Mesendoderm (in vitro differentiated cells): ENCODE measurements around the gene NCOA1.

Experiments
- DNase-seq: peaks from one replicate; pipeline ENCODE4 v3.0.0; 2013
- H2AK5ac ChIP-seq: 2 replicates; pipeline ENCODE4 v1.6.1; 2013; ENCODE audit warnings: low read length, inconsistent platforms
- H2BK120ac ChIP-seq: 2 replicates; pipeline ENCODE4 v1.6.1; 2013; ENCODE audit warnings: low read depth, mild to moderate bottlenecking, low read length, moderate library complexity, mixed read lengths
- H2BK15ac ChIP-seq: replicated peaks from 2 replicates; pipeline ENCODE4 v1.6.1; 2013; ENCODE audit warnings: low read depth, mild to moderate bottlenecking, moderate library complexity
- H2BK5ac ChIP-seq: 2 replicates; pipeline ENCODE4 v1.6.1; 2013; ENCODE audit warnings: low read length, inconsistent platforms
- H3K18ac ChIP-seq: 2 replicates; pipeline ENCODE4 v1.6.1; 2013; ENCODE audit warnings: mild to moderate bottlenecking, low read length, mixed read lengths
- H3K23ac ChIP-seq: one replicate; pipeline ENCODE4 v1.6.1; 2013; ENCODE audit warnings: low read length
- H3K27ac ChIP-seq: 2 replicates; pipeline ENCODE4 v1.5.1; 2013; ENCODE audit warnings: low read depth, mild to moderate bottlenecking, inconsistent platforms, low read length, moderate library complexity
- H3K27me3 ChIP-seq: 2 replicates; pipeline ENCODE4 v1.6.1; 2013; ENCODE audit warnings: low read length, control low read depth, mild to moderate bottlenecking, inconsistent platforms; ENCODE audit not compliant: insufficient read depth, poor library complexity
- H3K36me3 ChIP-seq: 2 replicates; pipeline ENCODE4 v1.6.1; 2013; ENCODE audit warnings: low read length, inconsistent platforms; ENCODE audit not compliant: control insufficient read depth, insufficient read depth
- H3K4ac ChIP-seq: one replicate; pipeline ENCODE4 v1.6.1; 2013; ENCODE audit warnings: low read depth, mild to moderate bottlenecking, low read length, moderate library complexity
- H3K4me1 ChIP-seq: 2 replicates; pipeline ENCODE4 v1.6.1; 2013; ENCODE audit warnings: low read depth, low read length, inconsistent platforms; ENCODE audit not compliant: control insufficient read depth
- H3K4me2 ChIP-seq: 2 replicates; pipeline ENCODE4 v1.6.1; 2013; ENCODE audit warnings: low read length
- H3K4me3 ChIP-seq: 2 replicates; pipeline ENCODE4 v1.5.1; 2013; ENCODE audit warnings: mild to moderate bottlenecking, low read length
- H3K56ac ChIP-seq: one replicate; pipeline ENCODE4 v1.6.1; 2013; ENCODE audit warnings: low read length
- H3K79me1 ChIP-seq: 2 replicates; pipeline ENCODE4 v1.6.1; 2013; ENCODE audit warnings: low read length, inconsistent platforms
- H3K79me2 ChIP-seq: 2 replicates; pipeline ENCODE4 v1.6.1; 2013; ENCODE audit warnings: mild to moderate bottlenecking, low read length; ENCODE audit not compliant: control insufficient read depth, insufficient read depth
- H3K9ac ChIP-seq: 2 replicates; pipeline ENCODE4 v1.6.1; 2013; ENCODE audit warnings: low read length, inconsistent platforms
- H4K5ac ChIP-seq: one replicate; pipeline ENCODE4 v1.6.1; 2013; ENCODE audit warnings: low read length
- H4K8ac ChIP-seq: one replicate; pipeline ENCODE4 v1.6.1; 2013; ENCODE audit warnings: low read depth, mild to moderate bottlenecking, control low read depth, low read length, moderate library complexity
- whole genome bisulfite sequencing: extraction: QIAGEN DNeasy Blood & Tissue Kit; methylation state at CpG from one replicate; pipeline ENCODE4 v1.1.7; 2013; ENCODE audit warnings: low lambda C conversion rate, missing lambda C conversion rate; ENCODE audit not compliant: insufficient coverage; ENCODE audit errors: extremely low coverage; 5-methylcytosine and 5-hydroxymethylcytosine counted together

Gene NCOA1

DNA sequence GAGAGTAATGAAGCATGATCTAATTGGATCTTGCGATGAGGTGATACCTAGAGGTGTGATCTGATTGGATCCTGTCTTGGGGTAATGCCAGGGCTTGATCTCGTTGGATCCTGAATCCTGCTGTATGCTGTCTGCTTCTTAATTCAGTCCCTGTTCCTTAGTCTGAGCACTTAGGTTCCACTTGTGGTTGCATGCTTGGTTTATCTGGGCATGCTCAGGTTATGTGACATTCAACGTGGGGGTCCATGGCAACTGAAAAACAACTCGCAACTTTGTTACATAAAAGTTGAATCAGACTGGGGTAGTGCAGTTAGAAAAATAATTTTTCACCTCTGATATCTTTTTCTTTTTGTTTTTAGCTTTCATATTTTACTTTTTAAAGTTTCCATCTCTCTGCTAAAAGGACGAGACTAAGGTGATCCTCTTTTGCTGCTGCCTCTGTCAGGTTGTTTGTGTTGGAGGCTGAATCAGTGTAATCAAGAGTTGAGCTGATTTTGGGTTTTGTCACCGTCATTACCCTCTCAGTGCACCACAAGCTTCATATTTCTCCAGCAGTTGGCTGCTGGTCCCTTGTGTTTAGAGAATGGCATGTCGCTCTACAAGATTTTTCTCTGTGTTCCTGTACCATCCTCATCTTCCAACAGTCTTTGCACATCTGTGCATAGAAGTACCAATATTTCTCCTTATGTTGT is 67.9 kb downstream of the NCOA1 start:
- H3K4ac ChIP-seq = no peak overlapping the region
- H2BK5ac ChIP-seq = no peak overlapping the region
- no peak overlapping the region for H3K27ac ChIP-seq
- H3K4me2 ChIP-seq = no peak overlapping the region
- no peak overlapping the region for H3K4me3 ChIP-seq
- H3K4me1 ChIP-seq = no peaks in the 10 kb centered on the region
- no peaks in the 10 kb centered on the region for H3K36me3 ChIP-seq
- no peak overlapping the region for H3K56ac ChIP-seq
- no peak for DNase-seq
- no peaks in the 10 kb centered on the region for H3K27me3 ChIP-seq
- no CpG with 5 or more reads among the region's 7 CpGs for WGBS
- H3K79me2 ChIP-seq = no peaks in the 10 kb centered on the region
- no peak overlapping the region for H2BK120ac ChIP-seq
- H2BK15ac ChIP-seq = no peak overlapping the region
- no peak overlapping the region for H3K9ac ChIP-seq
- no peak overlapping the region for H2AK5ac ChIP-seq
- H3K23ac ChIP-seq = no peak overlapping the region
- no peak overlapping the region for H4K5ac ChIP-seq
- H4K8ac ChIP-seq = no peak overlapping the region
- H3K18ac ChIP-seq = no peak overlapping the region
- no peaks in the 10 kb centered on the region for H3K79me1 ChIP-seq

DNA sequence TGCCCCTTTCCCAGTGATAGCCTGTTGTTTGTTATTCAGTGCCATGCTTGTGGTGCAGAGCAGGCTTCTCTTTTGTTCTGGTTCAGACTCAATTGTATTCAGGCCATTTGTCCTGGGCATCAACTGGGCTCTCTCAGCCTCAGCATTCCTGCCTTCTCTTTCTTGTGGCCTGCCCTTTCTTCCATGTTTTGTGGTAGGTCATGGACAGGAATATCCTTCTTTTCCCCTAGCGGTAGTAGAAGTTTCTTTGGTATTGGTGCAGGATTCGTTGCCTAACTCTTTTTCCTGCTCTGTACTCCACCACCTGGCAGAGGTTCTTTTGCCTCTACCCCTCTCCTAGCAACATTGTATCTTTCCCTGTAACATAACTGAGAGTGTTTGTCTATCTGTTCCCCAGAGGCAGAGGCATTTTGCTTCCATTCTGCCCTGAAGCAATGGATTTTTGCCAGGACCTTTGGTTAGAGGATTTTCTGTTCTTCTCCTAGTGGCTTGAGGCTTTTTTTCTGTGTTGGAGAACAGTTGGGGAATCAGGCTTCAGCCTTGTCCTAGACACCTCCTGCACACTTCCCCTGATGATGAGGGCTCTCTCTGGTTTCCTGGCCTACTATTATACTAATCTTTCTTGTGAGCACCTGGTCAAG is 68.5 kb downstream of the NCOA1 start:
- no peak overlapping the region for H4K5ac ChIP-seq
- H3K79me1 ChIP-seq = no peaks in the 10 kb centered on the region
- no peak overlapping the region for H3K9ac ChIP-seq
- H4K8ac ChIP-seq = no peak overlapping the region
- no peak for DNase-seq
- no peak overlapping the region for H3K4ac ChIP-seq
- no peaks in the 10 kb centered on the region for H3K4me1 ChIP-seq
- H3K18ac ChIP-seq = no peak overlapping the region
- no peak overlapping the region for H2BK120ac ChIP-seq
- H2BK5ac ChIP-seq = no peak overlapping the region
- no CpG with 5 or more reads among the region's 2 CpGs for WGBS
- no peak overlapping the region for H2BK15ac ChIP-seq
- no peak overlapping the region for H3K4me3 ChIP-seq
- H2AK5ac ChIP-seq = no peak overlapping the region
- no peak overlapping the region for H3K56ac ChIP-seq
- H3K27ac ChIP-seq = no peak overlapping the region
- no peak overlapping the region for H3K4me2 ChIP-seq
- no peaks in the 10 kb centered on the region for H3K27me3 ChIP-seq
- H3K36me3 ChIP-seq = no peaks in the 10 kb centered on the region
- no peak overlapping the region for H3K23ac ChIP-seq
- no peaks in the 10 kb centered on the region for H3K79me2 ChIP-seq

DNA sequence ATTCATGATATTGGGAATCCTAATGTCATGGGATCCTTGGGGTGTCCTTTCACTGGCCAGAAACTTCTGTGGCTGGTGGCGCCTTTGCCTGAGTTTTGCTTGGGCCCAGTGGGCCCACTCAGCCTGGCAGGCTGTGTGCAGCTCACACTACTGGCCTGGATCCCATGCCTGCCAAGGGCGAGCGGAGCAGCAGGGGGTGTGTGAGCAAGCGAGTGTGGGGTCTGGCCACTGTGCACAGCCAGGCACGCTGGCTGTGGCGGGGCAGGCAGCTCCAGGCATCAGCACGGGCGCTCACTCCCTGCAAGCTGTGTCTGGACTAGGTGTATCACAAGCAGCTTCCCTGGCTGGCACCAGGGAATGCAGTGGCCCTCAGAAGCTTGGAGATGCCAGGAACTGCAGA is 74.5 kb downstream of the NCOA1 start:
- H2BK5ac ChIP-seq = no peak overlapping the region
- no peak overlapping the region for H3K4me3 ChIP-seq

DNA sequence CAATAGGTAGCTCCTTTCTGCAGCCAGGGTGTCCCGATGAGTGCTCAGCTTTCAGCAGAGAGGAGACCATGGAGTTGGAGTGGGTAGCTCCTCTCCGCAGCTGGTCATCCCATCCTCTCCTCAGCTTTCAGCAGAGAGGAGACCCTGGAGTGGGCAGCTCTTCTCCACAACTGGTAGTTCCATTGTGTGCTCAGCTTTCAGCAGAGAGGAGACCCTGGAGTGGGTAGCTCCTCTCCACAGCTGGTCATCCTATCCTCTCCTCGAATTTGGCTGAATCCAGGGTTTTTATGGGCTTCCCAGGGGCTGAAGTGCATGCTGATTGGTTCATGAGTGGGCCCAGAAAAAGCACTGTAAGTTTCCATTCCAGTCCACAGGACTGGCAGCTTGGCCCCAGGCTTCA is 75.2 kb downstream of the NCOA1 start:
- H3K4me1 ChIP-seq = no peaks in the 10 kb centered on the region
- H3K79me1 ChIP-seq = no peaks in the 10 kb centered on the region
- H2BK120ac ChIP-seq = no peak overlapping the region
- H2BK15ac ChIP-seq = no peak overlapping the region
- no CpG with 5 or more reads among the region's 3 CpGs for WGBS
- H3K36me3 ChIP-seq = no peaks in the 10 kb centered on the region
- H3K4me2 ChIP-seq = no peak overlapping the region
- no peak overlapping the region for H3K23ac ChIP-seq
- H3K79me2 ChIP-seq = no peaks in the 10 kb centered on the region
- H3K27me3 ChIP-seq = no peaks in the 10 kb centered on the region
- no peak overlapping the region for H3K9ac ChIP-seq
- H2AK5ac ChIP-seq = no peak overlapping the region
- no peak for DNase-seq
- H3K56ac ChIP-seq = no peak overlapping the region
- no peak overlapping the region for H3K27ac ChIP-seq
- H3K4me3 ChIP-seq = no peak overlapping the region
- no peak overlapping the region for H2BK5ac ChIP-seq
- H4K5ac ChIP-seq = no peak overlapping the region
- no peak overlapping the region for H3K4ac ChIP-seq
- H4K8ac ChIP-seq = no peak overlapping the region
- H3K18ac ChIP-seq = no peak overlapping the region

More for the DNA sequence above, 74.5 kb downstream of the NCOA1 start:
- H3K18ac ChIP-seq = no peak overlapping the region
- no peaks in the 10 kb centered on the region for H3K79me1 ChIP-seq
- H3K27ac ChIP-seq = no peak overlapping the region
- H3K36me3 ChIP-seq = no peaks in the 10 kb centered on the region
- H3K9ac ChIP-seq = no peak overlapping the region
- H3K79me2 ChIP-seq = no peaks in the 10 kb centered on the region
- no peak overlapping the region for H3K56ac ChIP-seq
- no peak overlapping the region for H3K23ac ChIP-seq
- H4K8ac ChIP-seq = no peak overlapping the region
- no peak overlapping the region for H3K4ac ChIP-seq
- no peak for DNase-seq
- H4K5ac ChIP-seq = no peak overlapping the region
- no peak overlapping the region for H2AK5ac ChIP-seq
- H2BK120ac ChIP-seq = no peak overlapping the region
- no CpG with 5 or more reads among the region's 8 CpGs for WGBS
- H3K4me2 ChIP-seq = no peak overlapping the region
- no peaks in the 10 kb centered on the region for H3K4me1 ChIP-seq
- H2BK15ac ChIP-seq = no peak overlapping the region
- H3K27me3 ChIP-seq = no peaks in the 10 kb centered on the region

DNA sequence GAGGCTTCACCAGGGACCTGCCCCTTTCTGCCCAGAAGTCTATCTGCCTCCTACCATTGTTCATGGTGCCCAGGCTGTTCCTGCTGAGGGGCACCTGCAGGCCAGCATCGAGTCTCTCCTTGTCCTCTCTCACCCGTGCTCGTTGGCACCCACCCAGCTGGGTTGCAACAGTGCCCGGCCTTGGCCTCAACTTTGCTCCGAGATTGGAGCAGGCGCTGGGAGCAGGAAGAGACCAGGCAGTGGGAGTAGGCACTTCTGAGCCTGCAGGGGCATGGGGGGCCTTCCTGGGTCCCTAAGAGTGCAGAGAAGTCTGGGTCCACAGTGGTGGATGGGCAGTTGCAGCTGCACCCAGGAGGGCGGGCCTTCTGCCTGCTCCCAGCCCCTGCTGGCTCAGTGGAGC is 75.6 kb downstream of the NCOA1 start:
- Histone ChIP-seq H2BK5ac (no peak overlapping the region), H3K9ac (no peak overlapping the region), H3K18ac (no peak overlapping the region), H2BK15ac (no peak overlapping the region), H3K27me3 (no peaks in the 10 kb centered on the region), H3K56ac (no peak overlapping the region), H4K8ac (no peak overlapping the region), H3K4me1 (no peaks in the 10 kb centered on the region), H3K27ac (no peak overlapping the region), H3K79me2 (no peaks in the 10 kb centered on the region), H3K23ac (no peak overlapping the region), H2BK120ac (no peak overlapping the region), H3K36me3 (no peaks in the 10 kb centered on the region), H3K79me1 (no peaks in the 10 kb centered on the region), H3K4me3 (no peak overlapping the region), H3K4me2 (no peak overlapping the region), H2AK5ac (no peak overlapping the region), H4K5ac (no peak overlapping the region), H3K4ac (no peak overlapping the region)
- WGBS = no CpG with 5 or more reads among the region's 7 CpGs
- DNase-seq = no peak

DNA sequence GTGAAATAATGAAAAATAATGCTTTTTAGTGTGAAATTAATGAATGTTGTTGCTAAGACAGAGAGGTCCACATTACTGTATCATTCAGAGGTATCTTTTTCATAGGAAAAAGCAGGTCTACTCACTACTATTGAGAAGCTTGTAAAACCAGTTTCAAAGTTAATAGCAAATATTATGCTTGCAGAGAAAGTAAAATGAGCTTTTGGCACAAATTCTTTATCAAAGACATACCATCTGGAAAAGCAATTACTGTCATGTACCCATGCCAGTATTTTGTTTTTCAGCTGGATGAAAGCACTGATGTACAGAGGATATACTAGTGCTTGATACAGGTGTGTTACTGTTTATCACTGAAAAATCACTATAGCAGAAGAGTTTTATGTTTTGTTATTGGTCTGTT is 77.5 kb downstream of the NCOA1 start:
- Histone ChIP-seq H3K4me3 (no peak overlapping the region), H2BK15ac (no peak overlapping the region), H3K18ac (no peak overlapping the region), H3K79me2 (no peaks in the 10 kb centered on the region), H3K4ac (no peak overlapping the region), H3K4me2 (no peak overlapping the region), H3K27me3 (no peaks in the 10 kb centered on the region), H3K79me1 (no peaks in the 10 kb centered on the region), H2BK5ac (no peak overlapping the region), H4K8ac (no peak overlapping the region), H3K56ac (no peak overlapping the region), H3K9ac (no peak overlapping the region), H3K4me1 (no peaks in the 10 kb centered on the region), H3K36me3 (no peaks in the 10 kb centered on the region), H4K5ac (no peak overlapping the region), H2AK5ac (no peak overlapping the region), H2BK120ac (no peak overlapping the region), H3K27ac (no peak overlapping the region), H3K23ac (no peak overlapping the region)
- no peak for DNase-seq
